Mesothelial cell of epicardium (in vitro differentiated cells): ENCODE measurements around the gene WDR70. TPM values are rescaled to one million over a fixed set of nuclear protein-coding genes. Genes with fewer than 3 reads are reported as not detected.
"Not testable (repeated sequence)": the region's sequence is repeated elsewhere in the genome, so short reads cannot be mapped to it uniquely, and the experiment has no call there.

ENCODE experiments used
- DNase-seq, 2 experiments: peaks; one replicate each; pipeline ENCODE4 v3.0.0; 2021; ENCODE audit warnings: low spot score in 2 of 2; ENCODE audit not compliant: unreplicated experiment in 2 of 2
- H3K27ac Mint-ChIP-seq: 2 replicates; pipeline ENCODE4 v1.8.0; 2021; ENCODE audit warnings: mixed read lengths
- H3K27me3 Mint-ChIP-seq: 2 replicates; pipeline ENCODE4 v1.8.0; 2021; ENCODE audit warnings: low read depth, mixed read lengths
- H3K36me3 Mint-ChIP-seq: 2 replicates; pipeline ENCODE4 v1.8.0; 2021; ENCODE audit warnings: mixed read lengths
- H3K4me1 Mint-ChIP-seq: 2 replicates; pipeline ENCODE4 v1.8.0; 2021; ENCODE audit warnings: mixed read lengths
- H3K4me3 Mint-ChIP-seq: 2 replicates; pipeline ENCODE4 v1.8.0; 2021; ENCODE audit warnings: mild to moderate bottlenecking, moderate library complexity, mixed read lengths
- H3K9me3 Mint-ChIP-seq: 2 replicates; pipeline ENCODE4 v1.8.0; 2021; ENCODE audit warnings: mixed read lengths
- total RNA-seq: library from RNA; stranded (reverse); gene quantifications from 3 replicates; pipeline ENCODE4 v1.2.1, GENCODE V29; 2021
- TF ChIP-seq, protein P1 (sequence below): fragments of 200-600 bp; sonication (generic); IDR thresholded peaks from one replicate; pipeline ENCODE4 v1.5.0; 2021; ENCODE audit warnings: antibody characterized with exemption; ENCODE audit not compliant: unreplicated experiment

WDR70 gene
- 43.3 to 47.8 TPM (median 47.1 TPM) in 3 replicates for total RNA-seq

DNA sequence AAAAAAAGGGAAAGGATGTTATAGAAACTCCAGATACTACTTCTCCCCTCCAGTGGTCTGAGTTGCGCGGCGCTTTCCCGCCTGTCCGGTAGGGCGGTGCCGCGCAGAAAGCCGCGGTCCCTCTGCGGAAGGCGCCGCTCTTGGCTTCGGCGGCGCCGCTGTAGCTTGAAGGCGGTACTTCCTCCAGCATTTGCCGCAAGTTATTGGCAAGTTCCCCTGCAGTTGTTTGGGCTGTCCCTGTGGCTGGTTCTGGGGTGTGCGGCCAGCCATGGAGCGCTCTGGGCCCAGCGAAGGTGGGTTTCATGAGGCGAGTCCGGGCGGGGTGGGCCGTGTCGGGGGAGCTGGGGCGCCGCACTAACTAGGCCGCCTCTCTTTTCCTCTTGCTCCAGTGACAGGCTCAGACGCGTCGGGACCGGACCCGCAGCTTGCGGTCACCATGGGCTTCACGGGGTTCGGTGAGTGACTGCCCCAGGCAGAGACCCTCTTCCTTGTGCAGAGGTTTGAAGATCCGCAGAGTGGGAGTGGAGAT is at the start of gene WDR70:
Gene WDR70, plus strand, starts transcription at position 219 of the 529 bp plus-strand sequence. Its CDS starts 50 bp downstream, at position 269.
- not testable (repeated sequence) for H3K27me3 Mint-ChIP-seq, H3K9me3 Mint-ChIP-seq, H3K36me3 Mint-ChIP-seq, H3K4me1 Mint-ChIP-seq
- Mint-ChIP-seq H3K27ac (peak within 1 kb of the TSS; percentile 90), H3K4me3 (peak within 1 kb of the TSS; percentile 98)
- peak; percentile 57 to 76 for DNase-seq
- TF ChIP-seq, protein P1, sequence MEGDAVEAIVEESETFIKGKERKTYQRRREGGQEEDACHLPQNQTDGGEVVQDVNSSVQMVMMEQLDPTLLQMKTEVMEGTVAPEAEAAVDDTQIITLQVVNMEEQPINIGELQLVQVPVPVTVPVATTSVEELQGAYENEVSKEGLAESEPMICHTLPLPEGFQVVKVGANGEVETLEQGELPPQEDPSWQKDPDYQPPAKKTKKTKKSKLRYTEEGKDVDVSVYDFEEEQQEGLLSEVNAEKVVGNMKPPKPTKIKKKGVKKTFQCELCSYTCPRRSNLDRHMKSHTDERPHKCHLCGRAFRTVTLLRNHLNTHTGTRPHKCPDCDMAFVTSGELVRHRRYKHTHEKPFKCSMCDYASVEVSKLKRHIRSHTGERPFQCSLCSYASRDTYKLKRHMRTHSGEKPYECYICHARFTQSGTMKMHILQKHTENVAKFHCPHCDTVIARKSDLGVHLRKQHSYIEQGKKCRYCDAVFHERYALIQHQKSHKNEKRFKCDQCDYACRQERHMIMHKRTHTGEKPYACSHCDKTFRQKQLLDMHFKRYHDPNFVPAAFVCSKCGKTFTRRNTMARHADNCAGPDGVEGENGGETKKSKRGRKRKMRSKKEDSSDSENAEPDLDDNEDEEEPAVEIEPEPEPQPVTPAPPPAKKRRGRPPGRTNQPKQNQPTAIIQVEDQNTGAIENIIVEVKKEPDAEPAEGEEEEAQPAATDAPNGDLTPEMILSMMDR, result peak; percentile 40

DNA sequence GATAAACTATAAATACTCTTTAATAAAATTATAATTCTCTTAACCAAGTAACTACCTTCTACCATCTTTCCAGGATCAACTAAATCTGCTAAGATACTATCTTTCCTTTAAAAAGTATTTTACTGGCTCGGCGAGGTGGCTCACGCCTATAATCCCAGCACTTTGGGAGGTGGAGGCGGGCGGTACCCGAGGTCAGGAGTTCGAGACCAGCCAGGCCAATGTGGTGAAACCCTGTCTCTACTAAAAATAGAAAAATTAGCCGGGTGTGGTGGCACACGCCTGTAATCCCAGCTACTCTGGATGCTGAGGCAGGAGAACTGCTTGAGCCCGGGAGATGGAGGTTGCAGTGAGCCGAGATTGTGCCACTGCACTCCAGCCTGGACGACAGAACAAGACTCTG is 44.4 kb upstream of the WDR70 start:
- not testable (repeated sequence) for H3K27ac Mint-ChIP-seq, H3K4me1 Mint-ChIP-seq, DNase-seq, H3K9me3 Mint-ChIP-seq, H3K4me3 Mint-ChIP-seq, H3K27me3 Mint-ChIP-seq
- peaks cover 27% of the 10 kb centered on the region for H3K36me3 Mint-ChIP-seq

DNA sequence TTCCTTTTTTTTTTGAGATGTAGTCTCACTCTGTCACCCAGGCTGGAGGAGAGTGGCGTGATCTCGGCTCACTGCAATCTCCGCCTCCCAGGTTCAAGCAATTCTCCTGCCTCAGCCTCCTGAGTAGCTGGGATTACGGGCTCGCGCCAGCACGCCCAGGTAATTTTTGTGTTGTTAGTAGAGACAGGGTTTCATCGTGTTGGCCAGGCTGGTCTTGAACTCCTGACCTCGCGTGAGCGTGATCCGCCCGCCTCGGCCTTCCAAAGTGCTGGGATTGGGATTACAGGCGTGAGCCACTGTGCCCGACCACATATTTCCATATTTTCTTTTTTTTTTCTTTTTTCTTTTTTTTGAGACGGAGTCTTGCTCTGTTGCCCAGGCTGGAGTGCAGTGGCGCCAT is 36.4 kb upstream of the WDR70 start:
- H3K36me3 Mint-ChIP-seq, result peaks cover 24% of the 10 kb centered on the region
- H3K9me3 Mint-ChIP-seq, result not testable (repeated sequence)

DNA sequence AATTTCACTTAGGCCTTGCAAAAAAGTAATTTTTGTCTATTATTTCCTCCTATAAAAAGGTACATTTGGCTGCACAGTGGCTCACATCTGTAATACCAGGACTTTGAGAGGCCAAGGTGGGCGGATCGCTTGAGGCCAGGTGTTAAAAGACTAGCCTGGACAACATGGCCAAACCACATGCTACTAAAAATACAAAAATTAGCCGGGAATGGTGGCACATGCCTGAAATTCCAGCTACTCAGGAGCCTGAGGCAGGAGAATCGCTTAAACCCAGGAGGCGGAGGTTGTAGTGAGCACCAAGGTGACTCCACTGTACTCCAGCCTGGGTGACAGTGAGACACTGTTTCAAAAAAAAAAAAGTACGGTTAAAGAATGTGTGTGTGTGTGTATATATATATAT is 24.0 kb upstream of the WDR70 start:
- TF ChIP-seq, protein P1, result no peak
- no peak overlapping the region for H3K4me3 Mint-ChIP-seq
- H3K36me3 Mint-ChIP-seq, result peaks cover 12% of the 10 kb centered on the region
- no peak overlapping the region for H3K27ac Mint-ChIP-seq
- H3K4me1 Mint-ChIP-seq, result no peaks in the 10 kb centered on the region
- DNase-seq, result no peak
- H3K27me3 Mint-ChIP-seq, result no peaks in the 10 kb centered on the region
- H3K9me3 Mint-ChIP-seq, result no peaks in the 10 kb centered on the region

More for the DNA sequence above, 36.4 kb upstream of the WDR70 start:
- H3K4me3 Mint-ChIP-seq, H3K4me1 Mint-ChIP-seq, H3K27ac Mint-ChIP-seq, H3K27me3 Mint-ChIP-seq, DNase-seq: not testable (repeated sequence)

DNA sequence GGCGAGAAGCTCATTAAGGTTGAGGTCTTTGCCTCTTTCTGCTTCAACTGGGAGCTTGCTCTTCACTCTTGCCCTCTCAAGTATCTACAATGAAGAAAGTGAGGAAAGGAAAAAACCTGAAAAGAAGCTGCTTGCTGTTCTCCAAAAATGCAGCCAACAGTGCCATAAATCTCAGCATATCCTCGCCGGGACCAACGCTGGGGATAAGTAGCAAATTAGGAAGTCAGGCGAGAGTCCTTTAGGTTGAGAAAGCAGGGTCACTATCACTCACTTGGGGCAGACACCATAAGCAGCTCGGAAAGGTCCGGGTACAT is 8.6 kb upstream of the WDR70 start:
- TF ChIP-seq, protein P1, result no peak
- Mint-ChIP-seq H3K4me3 (peak overlapping the region; percentile 98), H3K27ac (peak overlapping the region; percentile 99), H3K36me3 (no peaks in the 10 kb centered on the region), H3K9me3 (no peaks in the 10 kb centered on the region), H3K4me1 (peaks cover 25% of the 10 kb centered on the region), H3K27me3 (peaks cover under 1% of the 10 kb centered on the region)
- DNase-seq, result no peak

DNA sequence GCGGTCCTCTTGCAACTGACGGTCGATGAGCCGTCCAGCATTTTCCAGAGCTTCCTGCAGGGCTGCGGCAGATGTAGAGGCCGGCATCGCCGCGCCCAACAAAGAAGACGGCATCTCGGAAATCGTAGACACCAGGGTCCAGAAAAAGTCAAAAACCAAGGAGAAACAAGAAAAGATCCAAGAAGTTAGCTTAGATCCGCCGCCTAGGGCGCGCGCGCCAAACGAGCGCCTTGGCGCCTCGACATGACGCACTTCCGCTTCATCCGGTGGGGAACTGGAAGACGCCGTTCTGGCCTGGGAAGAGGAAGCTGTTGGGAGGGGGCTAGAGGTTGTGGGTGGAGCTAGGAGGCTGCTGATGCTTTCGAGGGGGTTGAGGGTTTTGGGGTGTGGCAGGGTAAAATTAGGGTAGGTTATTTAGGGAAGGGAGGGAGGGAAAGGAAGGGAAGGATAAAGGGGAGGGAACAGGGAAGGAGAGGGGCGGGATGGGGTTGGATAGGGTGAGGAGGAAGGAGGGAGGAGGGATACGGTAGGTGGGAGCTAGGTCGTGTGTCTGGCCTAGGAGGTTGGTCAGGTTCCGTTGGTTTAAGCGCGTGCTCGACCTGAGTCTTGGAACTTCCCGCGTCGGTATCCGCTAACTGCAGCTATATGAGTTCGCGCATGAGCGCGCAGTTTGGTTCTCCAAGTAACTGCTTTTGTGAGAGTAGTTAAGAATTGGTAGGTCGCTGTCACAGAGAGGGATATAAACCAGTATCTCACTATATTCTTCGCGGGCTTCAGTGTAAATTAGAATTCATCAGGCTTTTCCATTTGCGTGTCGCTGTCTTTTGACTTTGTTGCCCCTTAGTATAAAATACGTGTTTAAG is 8.0 kb upstream of the WDR70 start, which contains the start of gene NUP155:
Gene NUP155, minus strand, starts transcription at position 243 of the 863 bp plus-strand sequence. Its CDS starts 129 bp downstream, at position 114.
- Mint-ChIP-seq H3K27me3 (peaks cover 5% of the 10 kb centered on the region), H3K4me3 (peak within 1 kb of the TSS; percentile 98), H3K9me3 (no peaks in the 10 kb centered on the region), H3K36me3 (no peaks in the 10 kb centered on the region), H3K4me1 (peaks cover 25% of the 10 kb centered on the region), H3K27ac (peak within 1 kb of the TSS; percentile 99)
- DNase-seq, result peak; percentile 71 to 85
- TF ChIP-seq, protein P1, result no peak
